ENCODE data around the gene SCGB1C1.
"Not testable (repeated sequence)": the region's sequence is repeated elsewhere in the genome, so short reads cannot be mapped to it uniquely, and the experiment has no call there.

The SCGB1C1 gene

GRCh38 chr11:220641-221215 lies 27.9 kb downstream of the SCGB1C1 start:
- DNase-seq = not testable (repeated sequence)

- no peak for DNase-seq
Measured at GRCh38 chr11:221539-221938, 28.7 kb downstream of the SCGB1C1 start.

- no peak for DNase-seq
Measured at GRCh38 chr11:221998-222789, 29.3 kb downstream of the SCGB1C1 start.

- DNase-seq = no peak
Measured at GRCh38 chr11:223026-223789, 30.3 kb downstream of the SCGB1C1 start.

- no peak for DNase-seq
Measured at GRCh38 chr11:223884-224283, 31.0 kb downstream of the SCGB1C1 start.

- DNase-seq = no peak
Measured at GRCh38 chr11:224424-224823, 31.5 kb downstream of the SCGB1C1 start.

GRCh38 chr11:225734-226453 lies 33.0 kb downstream of the SCGB1C1 start:
- DNase-seq = peak; percentile 7

GRCh38 chr11:227824-228379 lies 35.0 kb downstream of the SCGB1C1 start:
- no peak for DNase-seq

GRCh38 chr11:230431-230830 lies 37.6 kb downstream of the SCGB1C1 start:
- DNase-seq = no peak

GRCh38 chr11:232783-233565 lies 40.1 kb downstream of the SCGB1C1 start:
- DNase-seq = no peak

- DNase-seq = no peak
Measured at GRCh38 chr11:235180-235579, 42.3 kb downstream of the SCGB1C1 start.

- DNase-seq = no peak
Measured at GRCh38 chr11:235609-235996, 42.7 kb downstream of the SCGB1C1 start.

- DNase-seq = peak; percentile 29
Measured at GRCh38 chr11:235997-236773, 43.3 kb downstream of the SCGB1C1 start, which contains the start of gene SIRT3. Gene SIRT3 (minus strand): TSS chr11:236342. CDS start chr11:236328, 14 bp downstream.

GRCh38 chr11:236774-237767 lies 44.2 kb downstream of the SCGB1C1 start, which contains the start of gene PSMD13:
Gene PSMD13 (plus strand): TSS chr11:236976. CDS start chr11:237050, 74 bp downstream.
- peak; percentile 17 for DNase-seq

- DNase-seq = not testable (repeated sequence)
Measured at GRCh38 chr11:238346-238745, 45.5 kb downstream of the SCGB1C1 start.

- DNase-seq = no peak
Measured at GRCh38 chr11:240315-240714, 47.4 kb downstream of the SCGB1C1 start.

GRCh38 chr11:241634-242033 lies 48.8 kb downstream of the SCGB1C1 start:
- DNase-seq = no peak

All from DMS79 treated with DMSO at 0.1 percent for 48 hours (cell line).